GM10248 (cell line): Measurements from ENCODE around the gene SH3BGR.
A peak's percentile ranks its signal among the peaks of the same experiment; 100 is the strongest.

ENCODE experiments used
- CTCF ChIA-PET: fragments of 300-600 bp; sonication (Branson Sonifier 250); formaldehyde crosslinking; extraction: SDS; loops from one replicate; lab custom pipeline; 2021; ENCODE audit warnings: antibody characterized with exemption; lab: Yijun Ruan, JAX
- POLR2A ChIA-PET: fragments of 350-650 bp; sonication (Branson Sonifier 250); formaldehyde crosslinking; extraction: SDS; loops from one replicate; lab custom pipeline; 2020; ENCODE audit warnings: antibody characterized with exemption; lab: Yijun Ruan, JAX
- DNase-seq: peaks from one replicate; pipeline ENCODE4 v3.0.0; 2012; ENCODE audit errors: extremely low spot score
- CTCF ChIP-seq: IDR thresholded peaks from 2 replicates; pipeline ENCODE4 v1.5.1; 2012; ENCODE audit warnings: mild to moderate bottlenecking, low read depth; ENCODE audit errors: extremely low read depth, missing control alignments, control extremely low read depth

Gene SH3BGR

GRCh38 chr21:39430457-39430856 lies 21.3 kb upstream of the SH3BGR start:
- no peak for TF ChIP-seq CTCF
- POLR2A ChIA-PET: no interaction called here
- DNase-seq: no peak
- CTCF ChIA-PET: interaction anchor here (1.3 to 1.6 kb wide), 2 partner anchors 11 to 26 kb away, joined by 5 to 6 read pairs; no protein-coding TSS in a partner anchor

GRCh38 chr21:39430954-39431353 lies 20.8 kb upstream of the SH3BGR start:
- POLR2A ChIA-PET: no interaction called here
- TF ChIP-seq CTCF: no peak
- DNase-seq: no peak
- CTCF ChIA-PET: interaction anchor here (1.0 to 3.0 kb wide), 3 partner anchors 10 to 27 kb away, joined by 3 to 15 read pairs (median 5); no protein-coding TSS in a partner anchor

- CTCF ChIA-PET: no interaction called here
- TF ChIP-seq CTCF: no peak
- DNase-seq: no peak
- POLR2A ChIA-PET: no interaction called here
These were observed 16.8 kb upstream of the SH3BGR start for GRCh38 chr21:39434950-39435349.

- no peak for TF ChIP-seq CTCF
- CTCF ChIA-PET: interaction anchor here (0.8 to 4.4 kb wide), 2 partner anchors 17 to 48 kb away, joined by 4 to 35 read pairs; no protein-coding TSS in a partner anchor
- no peak for DNase-seq
- POLR2A ChIA-PET: no interaction called here
These were observed 12.5 kb upstream of the SH3BGR start for GRCh38 chr21:39439232-39439631.

GRCh38 chr21:39441502-39442475 lies 10.0 kb upstream of the SH3BGR start:
- peak; percentile 51 for DNase-seq
- ChIA-PET CTCF (interaction anchor here (0.6 to 4.4 kb wide), 20 partner anchors 8 to 637 kb away, joined by 3 to 35 read pairs (median 4); no protein-coding TSS in a partner anchor), POLR2A (interaction anchor here (1.1 kb wide), 1 partner anchor 54 kb away, joined by 3 read pairs; no protein-coding TSS in a partner anchor)
- peak; percentile 65 for TF ChIP-seq CTCF

- DNase-seq: no peak
- POLR2A ChIA-PET: no interaction called here
- CTCF ChIA-PET: interaction anchor here (1.4 kb wide), 1 partner anchor 57 kb away, joined by 3 read pairs; no protein-coding TSS in a partner anchor
- no peak for TF ChIP-seq CTCF
These were observed 7.2 kb upstream of the SH3BGR start for GRCh38 chr21:39444421-39445180.
